HepG2 (cell line): Measurements from ENCODE around the gene APLP1. TPM values are rescaled to one million over a fixed set of nuclear protein-coding genes. Genes with fewer than 3 reads are reported as not detected.

Experiments
- ATAC-seq: fragments of 200-7000 bp; cut with Tn5 transposase; 3 replicates; pipeline ENCODE4 v1.9.1; 2020; ENCODE audit warnings: mild to moderate bottlenecking, moderate library complexity
- BruUV-seq: library from RNA; stranded (reverse); fragments of 400-500 nt; replicated peaks from 2 replicates; lab custom pipeline; 2021; lab: Mats Ljungman, UMichigan
- CTCF ChIA-PET: fragments of 300-600 bp; formaldehyde crosslinking; extraction: SDS; loops from one replicate; lab custom pipeline; 2021; ENCODE audit warnings: low total read pairs, inconsistent platforms, low intra/inter-chr PET ratio; lab: Yijun Ruan, JAX
- POLR2A ChIA-PET: fragments of 350-600 bp; sonication (Branson Sonifier 250); formaldehyde crosslinking; loops from one replicate; lab custom pipeline; 2020; ENCODE audit warnings: antibody characterized with exemption, inconsistent platforms; lab: Yijun Ruan, JAX
- DNase-seq: peaks from one replicate; pipeline ENCODE4 v3.0.0-alpha.2; 2015; ENCODE audit warnings: low spot score
- FAIRE-seq: peaks from 3 replicates; lab custom pipeline; 2011; peaks lifted over from hg19 to GRCh38; lab: Jason Lieb, UNC
- H2AFZ ChIP-seq: one replicate; pipeline ENCODE4 v1.6.1; 2011; ENCODE audit warnings: low read length, inconsistent platforms
- H3K27ac ChIP-seq: fragments of 300-600 bp; 3 replicates; pipeline ENCODE4 v1.8.0; 2011; ENCODE audit warnings: mixed run types, mild to moderate bottlenecking, mixed read lengths, low read length, inconsistent platforms; ENCODE audit not compliant: insufficient read depth; ENCODE audit errors: extremely low read length
- H3K27me3 ChIP-seq, 2 experiments: fragments of 200-600 bp in 1 of 2; 2 replicates in 1 of 2; 3 replicates in 1 of 2; pipeline versions ENCODE4 v1.6.0 to v1.8.0; 2011; ENCODE audit warnings: low read length in 2 of 2, mild to moderate bottlenecking in 2 of 2, moderate library complexity in 2 of 2, inconsistent platforms in 1 of 2; ENCODE audit not compliant: insufficient read depth in 2 of 2, control insufficient read depth in 1 of 2
- H3K36me3 ChIP-seq, 2 experiments: fragments of 200-600 bp in 1 of 2; replicated peaks in 1 of 2; 2 replicates in 1 of 2; 3 replicates in 1 of 2; pipeline versions ENCODE4 v1.5.1 to v1.8.0; 2011; ENCODE audit warnings: low read length in 2 of 2, inconsistent platforms in 1 of 2; ENCODE audit not compliant: insufficient read depth in 2 of 2, control insufficient read depth in 1 of 2
- H3K4me1 ChIP-seq: 2 replicates; pipeline ENCODE4 v1.5.1; 2012; ENCODE audit warnings: low read length, inconsistent platforms; ENCODE audit not compliant: insufficient read depth
- H3K4me2 ChIP-seq: 2 replicates; pipeline ENCODE4 v1.6.0; 2011; ENCODE audit warnings: low read depth, low read length, inconsistent platforms
- H3K4me3 ChIP-seq, 3 experiments: fragments of 200-600 bp in 1 of 3; sonication (generic), shearing (Covaris generic) in 1 of 3; replicated peaks in 1 of 3; 2 replicates each; pipeline ENCODE4 v1.5.1; 2011 to 2016; ENCODE audit warnings: low read length in 3 of 3, inconsistent platforms in 2 of 3, low read depth in 2 of 3, mild to moderate bottlenecking in 2 of 3, control low read depth in 1 of 3, mixed read lengths in 1 of 3; ENCODE audit not compliant: insufficient read depth in 1 of 3
- H3K79me2 ChIP-seq: one replicate; pipeline ENCODE4 v1.6.1; 2011; ENCODE audit warnings: low read length, inconsistent platforms; ENCODE audit not compliant: insufficient read depth
- H3K9ac ChIP-seq: 2 replicates; pipeline ENCODE4 v1.6.0; 2011; ENCODE audit warnings: mild to moderate bottlenecking, low read depth, low read length, inconsistent platforms; ENCODE audit not compliant: insufficient read depth
- H3K9me3 ChIP-seq: 2 replicates; pipeline ENCODE4 v1.5.1; 2012; ENCODE audit warnings: mild to moderate bottlenecking, low read length
- H4K20me1 ChIP-seq: 2 replicates; pipeline ENCODE4 v1.6.0; 2011; ENCODE audit warnings: inconsistent platforms, mild to moderate bottlenecking, low read length, moderate library complexity; ENCODE audit not compliant: insufficient read depth
- AHDC1 ChIP-seq: sonication (generic); formaldehyde crosslinking; IDR thresholded peaks from 2 replicates; pipeline ENCODE4 v1.5.1; 2020; ENCODE audit warnings: mild to moderate bottlenecking, missing genetic modification reagents, borderline replicate concordance
- GATA4 ChIP-seq: sonication (generic); IDR thresholded peaks from 2 replicates; pipeline ENCODE4 v1.6.1; 2016; ENCODE audit warnings: antibody characterized with exemption, low read depth, borderline replicate concordance
- KLF9 ChIP-seq: IDR thresholded peaks from 2 replicates; pipeline ENCODE4 v1.6.1; 2016; ENCODE audit warnings: low read depth
- LCORL ChIP-seq, 2 experiments: fragments of 450-650 bp in 1 of 2; sonication (generic) in 1 of 2; formaldehyde crosslinking in 1 of 2; IDR thresholded peaks; 2 replicates each; pipeline versions ENCODE4 v1.5.0 to v1.6.1; 2017 to 2020; ENCODE audit warnings: antibody characterized with exemption in 1 of 2, missing genetic modification reagents in 1 of 2
- NR2C2 ChIP-seq: sonication (generic); formaldehyde crosslinking; IDR thresholded peaks from 2 replicates; pipeline ENCODE4 v1.4.0; 2020; ENCODE audit warnings: missing genetic modification reagents, mild to moderate bottlenecking, moderate library complexity, borderline replicate concordance
- SUZ12 ChIP-seq: fragments of 150-350 bp; IDR thresholded peaks from 2 replicates; pipeline ENCODE4 v1.6.1; 2014; ENCODE audit warnings: low read depth, low read length
- TAF1 ChIP-seq: sonication (generic); formaldehyde crosslinking; IDR thresholded peaks from 2 replicates; pipeline ENCODE4 v1.4.0; 2020; ENCODE audit warnings: missing genetic modification reagents
- THAP8 ChIP-seq: sonication (generic); formaldehyde crosslinking; IDR thresholded peaks from 2 replicates; pipeline ENCODE4 v1.5.1; 2020; ENCODE audit warnings: missing genetic modification reagents, mild to moderate bottlenecking, borderline replicate concordance
- ZNF251 ChIP-seq: sonication (generic); formaldehyde crosslinking; IDR thresholded peaks from 2 replicates; pipeline ENCODE4 v1.9.0; 2021; ENCODE audit warnings: mild to moderate bottlenecking, missing genetic modification reagents
- ZNF260 ChIP-seq: sonication (generic); formaldehyde crosslinking; IDR thresholded peaks from 2 replicates; pipeline ENCODE4 v1.4.0; 2020; ENCODE audit warnings: missing genetic modification reagents, low read depth, mild to moderate bottlenecking, borderline replicate concordance
- ZNF276 ChIP-seq: sonication (generic); formaldehyde crosslinking; IDR thresholded peaks from 2 replicates; pipeline ENCODE4 v1.4.0; 2020; ENCODE audit warnings: mild to moderate bottlenecking, low read depth, missing genetic modification reagents
- ZNF615 ChIP-seq: sonication (generic); formaldehyde crosslinking; IDR thresholded peaks from 2 replicates; pipeline ENCODE4 v1.5.0; 2020; ENCODE audit warnings: mild to moderate bottlenecking, missing genetic modification reagents, borderline replicate concordance
- WGBS: methylation state at CpG from one replicate; pipeline ENCODE4 v1.1.6; 2017; ENCODE audit warnings: low lambda C conversion rate; 5-methylcytosine and 5-hydroxymethylcytosine counted together
- in situ Hi-C: cut with HindIII; loops from 2 replicates; pipeline ENCODE4 v1.10.0; 2017; ENCODE audit warnings: low pct_unique_long_range_greater_than_20kb; ENCODE audit not compliant: extremely low pct_ligation_motif_present
- intact Hi-C: fragments of 100-400 bp; cut with micrococcal nuclease; formaldehyde crosslinking; loops from one replicate; pipeline ENCODE4 v1.10.0; 2022; ENCODE audit not compliant: unreplicated experiment
- polyA plus RNA-seq, 8 experiments: library from polyadenylated mRNA; depleted of rRNA in 3 of 8; stranded (reverse) in 7 of 8; unstranded in 1 of 8; fragments of >200 nt; fragmentation: Illumina TruSeq in 4 of 8; extraction: Trizol in 4 of 8; gene quantifications; 2 replicates each; pipeline versions ENCODE4 v1.2.1 to v1.2.3, GENCODE V29; 2011 to 2016; ENCODE audit warnings: low read depth in 4 of 8, missing spikeins in 1 of 8, mixed read lengths in 1 of 8; ENCODE audit not compliant: insufficient read depth in 1 of 8
- total RNA-seq, 5 experiments: library from RNA; depleted of rRNA; stranded (reverse); fragments of >200 nt; fragmentation: Illumina TruSeq; extraction: Trizol; gene quantifications; 2 replicates each; pipeline ENCODE4 v1.2.3, GENCODE V29; 2016; ENCODE audit warnings: low read depth in 1 of 5
- TF ChIP-seq, protein P1 (sequence below): sonication (generic); formaldehyde crosslinking; conservative IDR thresholded peaks from 2 replicates; pipeline ENCODE4 v1.8.0; 2022; ENCODE audit warnings: missing genetic modification reagents

The APLP1 gene
- total and polyA plus RNA-seq, 2 of the 13 experiments (the other 11 are each of a cell fraction or from before 2014, with no cell fraction given) = 2.0 to 2.9 TPM

DNA sequence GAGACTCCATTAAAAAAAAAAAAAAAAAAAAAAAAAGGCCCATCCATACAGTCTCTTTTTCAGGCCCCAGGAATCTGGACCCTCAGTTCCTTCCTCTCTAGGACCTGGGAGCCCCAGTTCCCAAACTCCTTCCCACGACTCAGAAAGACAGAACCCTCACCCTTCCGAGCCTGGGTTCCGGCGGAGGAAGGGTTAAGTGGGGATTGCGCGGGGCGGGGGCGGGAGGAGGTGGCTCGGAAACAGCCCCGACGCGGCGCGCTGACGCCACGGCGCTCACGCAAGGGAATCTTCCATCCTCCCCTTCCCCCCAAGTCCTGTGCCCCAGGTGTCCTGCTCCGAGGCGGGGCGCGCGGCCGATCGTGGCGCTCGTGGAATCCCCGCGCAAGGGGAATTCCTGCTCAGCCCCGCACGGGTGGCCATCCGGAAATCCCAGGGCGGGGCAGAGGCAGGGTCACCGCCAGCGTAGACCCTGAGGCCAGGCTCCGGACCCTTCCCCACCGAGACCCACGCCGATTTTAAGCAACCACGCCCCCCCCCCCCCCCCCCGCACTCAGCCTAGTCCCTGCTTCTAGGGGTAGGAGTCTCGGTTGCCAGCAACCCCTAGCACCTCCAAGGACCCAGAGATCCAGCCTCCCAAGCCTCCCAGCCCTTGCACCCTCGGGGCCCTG lies 31.3 kb downstream of the APLP1 start:
- in situ Hi-C loops (no loop called here), intact Hi-C loops (loop anchor here (5.0 kb wide), 1 partner anchor 38 kb away; the partner anchor contains the start of gene LRFN3)
- FAIRE-seq = no peak
- Histone ChIP-seq H3K36me3 (peaks cover 3 to 16% of the 10 kb centered on the region in 2 experiments; a peak in 2 of 5 replicates), H3K79me2 (no peaks in the 10 kb centered on the region), H3K9ac (peak overlapping the region; percentile 73), H3K4me3 (peak overlapping the region; percentile 90 to 92 (median 92)), H4K20me1 (no peaks in the 10 kb centered on the region), H3K4me1 (peaks cover 42% of the 10 kb centered on the region), H2AFZ (peak overlapping the region; percentile 44), H3K27me3 (0 out of 5 replicates have a peak, but pooled peaks cover 0 to 9% of the 10 kb centered on the region in 2 experiments), H3K9me3 (no peaks in the 10 kb centered on the region), H3K27ac (peak overlapping the region; percentile 55), H3K4me2 (peak overlapping the region; percentile 78)
- under 1% methylated on average over 26 of the region's 43 CpGs for WGBS
- ChIA-PET CTCF (no interaction called here), POLR2A (interaction anchor here (1.1 to 1.7 kb wide), 2 partner anchors 32 to 154 kb away, joined by 4 read pairs; partner anchors contain the start of gene THAP8)
- BruUV-seq = no TSS peak
- peak; percentile 80 for ATAC-seq
- DNase-seq = peak; percentile 47
- TF ChIP-seq THAP8 (CRISPR knock-in tag) (no peak), ZNF260 (CRISPR knock-in tag) (no peak), ZNF251 (CRISPR knock-in tag) (no peak), AHDC1 (CRISPR knock-in tag) (no peak), TAF1 (CRISPR knock-in tag) (no peak; the same call in 1 of the 2 replicates), GATA4 (0 out of 2 replicates have a peak, but pooled peaks have one; percentile 18), LCORL (IDR thresholded peaks at IDR 0.05) (no peak), LCORL (CRISPR knock-in tag; IDR thresholded peaks at IDR 0.05) (no peak), NR2C2 (CRISPR knock-in tag) (no peak), ZNF276 (no peak), ZNF615 (CRISPR knock-in tag) (no peak), KLF9 (CRISPR knock-in tag) (no peak), SUZ12 (no peak)
- TF ChIP-seq, protein P1, sequence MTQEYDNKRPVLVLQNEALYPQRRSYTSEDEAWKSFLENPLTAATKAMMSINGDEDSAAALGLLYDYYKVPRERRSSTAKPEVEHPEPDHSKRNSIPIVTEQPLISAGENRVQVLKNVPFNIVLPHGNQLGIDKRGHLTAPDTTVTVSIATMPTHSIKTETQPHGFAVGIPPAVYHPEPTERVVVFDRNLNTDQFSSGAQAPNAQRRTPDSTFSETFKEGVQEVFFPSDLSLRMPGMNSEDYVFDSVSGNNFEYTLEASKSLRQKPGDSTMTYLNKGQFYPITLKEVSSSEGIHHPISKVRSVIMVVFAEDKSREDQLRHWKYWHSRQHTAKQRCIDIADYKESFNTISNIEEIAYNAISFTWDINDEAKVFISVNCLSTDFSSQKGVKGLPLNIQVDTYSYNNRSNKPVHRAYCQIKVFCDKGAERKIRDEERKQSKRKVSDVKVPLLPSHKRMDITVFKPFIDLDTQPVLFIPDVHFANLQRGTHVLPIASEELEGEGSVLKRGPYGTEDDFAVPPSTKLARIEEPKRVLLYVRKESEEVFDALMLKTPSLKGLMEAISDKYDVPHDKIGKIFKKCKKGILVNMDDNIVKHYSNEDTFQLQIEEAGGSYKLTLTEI (CRISPR knock-in tag) = no peak
